ENCODE data around the gene PLXNA4. TPM values are rescaled to one million over a fixed set of nuclear protein-coding genes. Genes with fewer than 3 reads are reported as not detected.

Gene PLXNA4
- total RNA-seq, 1 donor from 2014 or later: 21.7 TPM

- Mint-ChIP-seq H3K27me3 (ENCODE audit: low read depth) (no peaks in the 10 kb centered on the region), H3K4me1 (peaks cover 21% of the 10 kb centered on the region)
These were observed 209.3 kb downstream of the PLXNA4 start for GRCh38 chr7:132367004-132367403.

DNA sequence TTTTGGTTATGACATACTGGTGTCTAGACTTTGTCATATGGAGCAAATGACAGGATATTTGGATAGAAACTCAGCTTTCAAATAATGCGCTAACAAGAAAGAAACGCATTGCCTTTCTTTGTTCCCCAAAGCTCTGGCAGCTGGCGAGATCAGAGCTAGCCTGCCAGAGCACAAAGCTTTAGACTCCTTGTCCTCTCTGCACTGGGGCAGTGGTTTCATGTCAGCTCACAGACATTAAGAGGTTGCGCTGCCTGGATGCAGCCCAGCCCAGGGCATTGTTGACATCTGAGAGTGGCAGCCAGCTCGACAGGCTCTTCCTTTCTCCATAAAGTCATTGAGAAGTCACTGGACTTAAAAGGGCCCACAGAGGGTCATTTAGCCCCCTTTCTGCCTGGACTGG lies 212.0 kb downstream of the PLXNA4 start:
- TF ChIP-seq, protein P1, sequence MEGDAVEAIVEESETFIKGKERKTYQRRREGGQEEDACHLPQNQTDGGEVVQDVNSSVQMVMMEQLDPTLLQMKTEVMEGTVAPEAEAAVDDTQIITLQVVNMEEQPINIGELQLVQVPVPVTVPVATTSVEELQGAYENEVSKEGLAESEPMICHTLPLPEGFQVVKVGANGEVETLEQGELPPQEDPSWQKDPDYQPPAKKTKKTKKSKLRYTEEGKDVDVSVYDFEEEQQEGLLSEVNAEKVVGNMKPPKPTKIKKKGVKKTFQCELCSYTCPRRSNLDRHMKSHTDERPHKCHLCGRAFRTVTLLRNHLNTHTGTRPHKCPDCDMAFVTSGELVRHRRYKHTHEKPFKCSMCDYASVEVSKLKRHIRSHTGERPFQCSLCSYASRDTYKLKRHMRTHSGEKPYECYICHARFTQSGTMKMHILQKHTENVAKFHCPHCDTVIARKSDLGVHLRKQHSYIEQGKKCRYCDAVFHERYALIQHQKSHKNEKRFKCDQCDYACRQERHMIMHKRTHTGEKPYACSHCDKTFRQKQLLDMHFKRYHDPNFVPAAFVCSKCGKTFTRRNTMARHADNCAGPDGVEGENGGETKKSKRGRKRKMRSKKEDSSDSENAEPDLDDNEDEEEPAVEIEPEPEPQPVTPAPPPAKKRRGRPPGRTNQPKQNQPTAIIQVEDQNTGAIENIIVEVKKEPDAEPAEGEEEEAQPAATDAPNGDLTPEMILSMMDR (conservative IDR thresholded peaks at IDR 0.05): no peak
- Mint-ChIP-seq H3K9me3 (peaks cover 2% of the 10 kb centered on the region), H3K36me3 (ENCODE audit: low read depth) (no peaks in the 10 kb centered on the region)

More at GRCh38 chr7:132367004-132367403, 209.3 kb downstream of the PLXNA4 start:
- Mint-ChIP-seq H3K27ac (ENCODE audit: unreplicated experiment) (no peak overlapping the region), H3K36me3 (ENCODE audit: low read depth) (no peaks in the 10 kb centered on the region), H3K4me3 (no peak overlapping the region), H3K9me3 (peaks cover 2% of the 10 kb centered on the region)
- TF ChIP-seq, protein P1 (conservative IDR thresholded peaks at IDR 0.05): no peak
- no peak for DNase-seq (ENCODE audit: low read depth, low spot score)

DNA sequence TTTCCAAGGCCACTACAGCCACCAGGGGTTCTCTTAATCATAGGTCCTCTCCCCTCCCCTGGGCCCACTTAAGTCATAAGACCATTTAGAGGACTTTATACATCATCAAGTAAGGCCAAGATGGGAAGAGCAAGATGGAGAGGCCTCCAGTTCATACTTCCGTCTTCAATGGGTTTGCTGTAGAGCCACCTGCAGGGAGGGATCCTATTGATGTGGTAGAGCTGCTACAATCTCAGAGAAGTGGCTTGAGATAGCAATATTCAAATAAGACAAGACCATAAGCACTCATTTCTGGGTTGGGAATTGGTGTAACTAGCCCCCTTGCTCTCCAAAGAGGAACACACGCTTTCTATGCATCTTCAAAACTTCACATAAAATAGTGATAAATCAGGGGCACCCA lies 214.2 kb downstream of the PLXNA4 start:
- Mint-ChIP-seq H3K27me3 (ENCODE audit: low read depth) (no peaks in the 10 kb centered on the region), H3K27ac (ENCODE audit: unreplicated experiment) (no peak overlapping the region), H3K4me1 (peaks cover 14% of the 10 kb centered on the region), H3K36me3 (ENCODE audit: low read depth) (no peaks in the 10 kb centered on the region), H3K4me3 (no peak overlapping the region), H3K9me3 (peaks cover 2% of the 10 kb centered on the region)
- DNase-seq (ENCODE audit: low read depth, low spot score): no peak
- TF ChIP-seq, protein P1 (conservative IDR thresholded peaks at IDR 0.05): no peak

More for the DNA sequence above, 212.0 kb downstream of the PLXNA4 start:
- no peak overlapping the region for H3K27ac Mint-ChIP-seq (ENCODE audit: unreplicated experiment)
- no peaks in the 10 kb centered on the region for H3K27me3 Mint-ChIP-seq (ENCODE audit: low read depth)
- peaks cover 17% of the 10 kb centered on the region for H3K4me1 Mint-ChIP-seq
- no peak for DNase-seq (ENCODE audit: low read depth, low spot score)
- H3K4me3 Mint-ChIP-seq: peak overlapping the region; percentile 14

GRCh38 chr7:132361146-132361545 lies 215.1 kb downstream of the PLXNA4 start:
- no peak for DNase-seq (ENCODE audit: low read depth, low spot score)
- H3K36me3 Mint-ChIP-seq (ENCODE audit: low read depth): no peaks in the 10 kb centered on the region
- peaks cover 14% of the 10 kb centered on the region for H3K4me1 Mint-ChIP-seq

GRCh38 chr7:132359743-132360142 lies 216.5 kb downstream of the PLXNA4 start:
- Mint-ChIP-seq H3K9me3 (peaks cover 2% of the 10 kb centered on the region), H3K27ac (ENCODE audit: unreplicated experiment) (no peak overlapping the region), H3K36me3 (ENCODE audit: low read depth) (no peaks in the 10 kb centered on the region), H3K4me3 (no peak overlapping the region), H3K27me3 (ENCODE audit: low read depth) (peaks cover 5% of the 10 kb centered on the region), H3K4me1 (peaks cover 14% of the 10 kb centered on the region)
- no peak for DNase-seq (ENCODE audit: low read depth, low spot score)
- TF ChIP-seq, protein P1 (conservative IDR thresholded peaks at IDR 0.05): no peak

More at GRCh38 chr7:132361146-132361545, 215.1 kb downstream of the PLXNA4 start:
- Mint-ChIP-seq H3K9me3 (peaks cover 2% of the 10 kb centered on the region), H3K27me3 (ENCODE audit: low read depth) (peaks cover 2% of the 10 kb centered on the region), H3K27ac (ENCODE audit: unreplicated experiment) (no peak overlapping the region), H3K4me3 (no peak overlapping the region)
- TF ChIP-seq, protein P1 (conservative IDR thresholded peaks at IDR 0.05): no peak
